Upper lobe of left lung (tissue), 6 donors: ENCODE results near the gene CCDC69. TPM values are rescaled to one million over a fixed set of nuclear protein-coding genes. Genes with fewer than 3 reads are reported as not detected.

Experiments used
- ATAC-seq, 2 donors: fragments of 200-7000 bp; cut with Tn5 transposase; one replicate each; pipeline ENCODE4 v1.9.1; 2022; ENCODE audit warnings: mild to moderate bottlenecking in 2 of 2, moderate library complexity in 2 of 2; ENCODE audit not compliant: low FRiP score in 2 of 2
- DNase-seq, 2 donors: peaks; one replicate each; pipeline ENCODE4 v3.0.0-alpha.2; 2019 to 2020
- H3K27ac ChIP-seq, 4 donors: fragments of 200-600 bp; sonication (generic); one replicate each; pipeline ENCODE4 v1.5.1; 2016 to 2019
- H3K27me3 ChIP-seq, 4 donors: fragments of 200-600 bp; sonication (generic); one replicate each; pipeline ENCODE4 v1.5.1; 2017 to 2019
- H3K36me3 ChIP-seq, 4 donors: fragments of 200-600 bp; sonication (generic); one replicate each; pipeline ENCODE4 v1.5.1; 2016 to 2019
- H3K4me1 ChIP-seq, 4 donors: fragments of 200-600 bp; sonication (generic); one replicate each; pipeline ENCODE4 v1.5.1; 2018 to 2019
- H3K4me3 ChIP-seq, 4 donors: fragments of 200-600 bp; sonication (generic); one replicate each; pipeline ENCODE4 v1.5.1; 2017 to 2019; ENCODE audit warnings: mild to moderate bottlenecking in 2 of 4, moderate library complexity in 1 of 4
- H3K9me3 ChIP-seq, 4 donors: fragments of 200-600 bp; sonication (generic); one replicate each; pipeline ENCODE4 v1.5.1; 2018 to 2019
- CTCF ChIP-seq, 6 experiments: fragments of 450-650 bp in 4 of 6; fragments of 200-600 bp in 2 of 6; sonication (generic) in 2 of 6; IDR thresholded peaks; one replicate each; pipeline ENCODE4 v1.5.1; 2016 to 2019; ENCODE audit warnings: antibody characterized with exemption in 6 of 6
- EP300 ChIP-seq, 4 donors: sonication (generic); formaldehyde crosslinking; IDR thresholded peaks; one replicate each; pipeline ENCODE4 v1.5.1; 2017; ENCODE audit warnings: antibody characterized with exemption in 4 of 4, control low read depth in 2 of 4
- POLR2A ChIP-seq, 4 donors: fragments of 450-650 bp; IDR thresholded peaks; one replicate each; pipeline ENCODE4 v1.5.1; 2016 to 2017; ENCODE audit warnings: antibody characterized with exemption in 4 of 4, mild to moderate bottlenecking in 2 of 4
- POLR2AphosphoS5 ChIP-seq, 2 donors: sonication (generic); formaldehyde crosslinking; IDR thresholded peaks; one replicate each; pipeline ENCODE4 v1.5.1; 2017; ENCODE audit warnings: antibody characterized with exemption in 2 of 2
- WGBS, 2 donors: methylation state at CpG; one replicate each; pipeline ENCODE4 v1.1.5; 2017 to 2018; 5-methylcytosine and 5-hydroxymethylcytosine counted together
- total RNA-seq, 6 donors: library from RNA; depleted of rRNA in 4 of 6; stranded (reverse); fragments of >200 nt in 4 of 6; gene quantifications; one replicate each; pipeline versions ENCODE4 v1.1.0 to v1.2.1, GENCODE V29; 2016 to 2021
- donor health status: DM: no; HTN: no; CAD: no; lungs with moderate emphysema.
- donor health status: DM: no; HTN: yes; CAD: no; lungs with severe emphysema.

Gene CCDC69
- total RNA-seq, 6 donors from 2014 or later, result 61.0 to 119 (median 92.6) TPM

GRCh38 chr5:151248651-151249050 lies 24.8 kb upstream of the CCDC69 start:
- H3K27ac ChIP-seq, result no peak overlapping the region
- no peak for DNase-seq
- no peak for ATAC-seq
- no peaks in the 10 kb centered on the region for H3K36me3 ChIP-seq
- H3K4me1 ChIP-seq, result peaks cover 4 to 10% (median 5%) of the 10 kb centered on the region in 4 donors
- no peak overlapping the region for H3K4me3 ChIP-seq
- WGBS, 2 donors, result 84 to 91% methylated on average over 2 of the region's 2 CpGs
- TF ChIP-seq EP300 (IDR thresholded peaks at IDR 0.05), result no peak
- no peak for TF ChIP-seq CTCF (IDR thresholded peaks at IDR 0.05)
- no peak for TF ChIP-seq POLR2AphosphoS5 (IDR thresholded peaks at IDR 0.05)
- TF ChIP-seq POLR2A (IDR thresholded peaks at IDR 0.05), result no peak
- no peaks in the 10 kb centered on the region for H3K27me3 ChIP-seq
- H3K9me3 ChIP-seq, result no peaks in the 10 kb centered on the region

- DNase-seq (no peak), ATAC-seq (no peak)
- no peaks in the 10 kb centered on the region for H3K27me3 ChIP-seq
- no peaks in the 10 kb centered on the region for H3K9me3 ChIP-seq
- H3K4me1 ChIP-seq, result peaks cover 0 to 8% (median 0%) of the 10 kb centered on the region in 4 donors
- no peaks in the 10 kb centered on the region for H3K36me3 ChIP-seq
- H3K4me3 ChIP-seq, result no peak overlapping the region
- TF ChIP-seq CTCF (IDR thresholded peaks at IDR 0.05), result no peak
- no peak for TF ChIP-seq EP300 (IDR thresholded peaks at IDR 0.05)
- no peak for TF ChIP-seq POLR2AphosphoS5 (IDR thresholded peaks at IDR 0.05)
- no peak for TF ChIP-seq POLR2A (IDR thresholded peaks at IDR 0.05)
- H3K27ac ChIP-seq, result no peak overlapping the region
- 73 to 76% methylated on average over 4 of the region's 4 CpGs for WGBS, 2 donors
Observed at GRCh38 chr5:151245680-151246219, 21.9 kb upstream of the CCDC69 start.

- Histone ChIP-seq H3K4me1 (peaks cover 0 to 9% (median 1%) of the 10 kb centered on the region in 4 donors), H3K36me3 (no peaks in the 10 kb centered on the region), H3K9me3 (no peaks in the 10 kb centered on the region), H3K27me3 (no peaks in the 10 kb centered on the region), H3K4me3 (no peak overlapping the region), H3K27ac (no peak overlapping the region)
- no peak for DNase-seq
- ATAC-seq, result no peak
- TF ChIP-seq POLR2A (IDR thresholded peaks at IDR 0.05), result no peak
- TF ChIP-seq CTCF (IDR thresholded peaks at IDR 0.05), result no peak
- TF ChIP-seq EP300 (IDR thresholded peaks at IDR 0.05), result no peak
- TF ChIP-seq POLR2AphosphoS5 (IDR thresholded peaks at IDR 0.05), result no peak
- WGBS, 2 donors, result 85 to 100% methylated on average over 1 to 3 of the region's 3 CpGs
Observed at GRCh38 chr5:151244206-151244605, 20.3 kb upstream of the CCDC69 start.

GRCh38 chr5:151243564-151243963 lies 19.7 kb upstream of the CCDC69 start:
- Histone ChIP-seq H3K36me3 (no peaks in the 10 kb centered on the region), H3K9me3 (no peaks in the 10 kb centered on the region), H3K4me1 (peaks cover 0 to 9% (median 5%) of the 10 kb centered on the region in 4 donors), H3K27ac (no peak overlapping the region), H3K4me3 (no peak overlapping the region), H3K27me3 (no peaks in the 10 kb centered on the region)
- TF ChIP-seq POLR2A (IDR thresholded peaks at IDR 0.05) (no peak), CTCF (IDR thresholded peaks at IDR 0.05) (no peak), EP300 (IDR thresholded peaks at IDR 0.05) (no peak), POLR2AphosphoS5 (IDR thresholded peaks at IDR 0.05) (no peak)
- WGBS, 2 donors, result 88 to 89% methylated on average over 4 of the region's 4 CpGs
- no peak for ATAC-seq
- DNase-seq, result no peak

GRCh38 chr5:151243127-151243526 lies 19.2 kb upstream of the CCDC69 start:
- Histone ChIP-seq H3K27ac (no peak overlapping the region), H3K4me1 (peaks cover 0 to 9% (median 5%) of the 10 kb centered on the region in 4 donors), H3K9me3 (no peaks in the 10 kb centered on the region), H3K4me3 (no peak overlapping the region), H3K27me3 (no peaks in the 10 kb centered on the region), H3K36me3 (no peaks in the 10 kb centered on the region)
- 92 to 94% methylated on average over 4 of the region's 4 CpGs for WGBS, 2 donors
- DNase-seq (no peak), ATAC-seq (no peak)
- TF ChIP-seq CTCF (IDR thresholded peaks at IDR 0.05) (no peak), POLR2A (IDR thresholded peaks at IDR 0.05) (no peak), EP300 (IDR thresholded peaks at IDR 0.05) (no peak)
